Uterus (tissue), 4 donors: ENCODE results near the gene NES. TPM values are rescaled to one million over a fixed set of nuclear protein-coding genes. Genes with fewer than 3 reads are reported as not detected.

Experiments
- DNase-seq, 2 donors: peaks; one replicate each; pipeline ENCODE4 v3.0.0-alpha.2; 2019 to 2020
- H3K27ac ChIP-seq, 2 donors: fragments of 200-600 bp; sonication (generic); 1 replicate in 1 of 2; 2 replicates in 1 of 2; pipeline ENCODE4 v1.5.1; 2016 to 2018
- H3K27me3 ChIP-seq, 2 donors: fragments of 200-600 bp; sonication (generic); one replicate each; pipeline ENCODE4 v1.5.1; 2018 to 2019; ENCODE audit warnings: control low read depth in 1 of 2
- H3K36me3 ChIP-seq, 2 donors: fragments of 200-600 bp; sonication (generic); one replicate each; pipeline ENCODE4 v1.5.1; 2019; ENCODE audit warnings: control low read depth in 1 of 2
- H3K4me1 ChIP-seq, 2 donors: fragments of 200-600 bp; sonication (generic); one replicate each; pipeline ENCODE4 v1.5.1; 2018 to 2019; ENCODE audit warnings: control low read depth in 1 of 2
- H3K4me3 ChIP-seq, 2 donors: fragments of 200-600 bp; sonication (generic); 1 replicate in 1 of 2; 2 replicates in 1 of 2; pipeline ENCODE4 v1.5.1; 2018 to 2019; ENCODE audit warnings: mild to moderate bottlenecking in 1 of 2
- H3K9me3 ChIP-seq, 2 donors: fragments of 200-600 bp; sonication (generic); one replicate each; pipeline ENCODE4 v1.5.1; 2019; ENCODE audit warnings: control low read depth in 1 of 2
- POLR2A ChIP-seq, 2 donors: fragments of 450-650 bp; IDR thresholded peaks; one replicate each; pipeline ENCODE4 v1.6.1; 2016; ENCODE audit warnings: antibody characterized with exemption in 2 of 2, mild to moderate bottlenecking in 1 of 2, moderate library complexity in 1 of 2
- intact Hi-C: fragments of 100-400 bp; cut with DNase I; formaldehyde crosslinking; loops from one replicate; pipeline ENCODE4 v1.15.1; 2023; ENCODE audit warnings: low total_unique reads
- total RNA-seq, 4 donors: library from RNA; depleted of rRNA in 3 of 4; stranded (reverse); fragments of >200 nt in 3 of 4; gene quantifications; one replicate each; pipeline versions ENCODE4 v1.1.0 to v1.2.4, GENCODE V29; 2014 to 2023
- TF ChIP-seq, protein P1 (sequence below), 4 experiments: fragments of 200-600 bp in 2 of 4; fragments of 450-650 bp in 2 of 4; sonication (generic) in 2 of 4; IDR thresholded peaks; one replicate each; pipeline ENCODE4 v1.5.1; 2016 to 2019; ENCODE audit warnings: antibody characterized with exemption in 4 of 4, mild to moderate bottlenecking in 2 of 4, moderate library complexity in 1 of 4
- donor health status: DM: yes; HTN: yes; CAD: no.

Gene NES, protein sequence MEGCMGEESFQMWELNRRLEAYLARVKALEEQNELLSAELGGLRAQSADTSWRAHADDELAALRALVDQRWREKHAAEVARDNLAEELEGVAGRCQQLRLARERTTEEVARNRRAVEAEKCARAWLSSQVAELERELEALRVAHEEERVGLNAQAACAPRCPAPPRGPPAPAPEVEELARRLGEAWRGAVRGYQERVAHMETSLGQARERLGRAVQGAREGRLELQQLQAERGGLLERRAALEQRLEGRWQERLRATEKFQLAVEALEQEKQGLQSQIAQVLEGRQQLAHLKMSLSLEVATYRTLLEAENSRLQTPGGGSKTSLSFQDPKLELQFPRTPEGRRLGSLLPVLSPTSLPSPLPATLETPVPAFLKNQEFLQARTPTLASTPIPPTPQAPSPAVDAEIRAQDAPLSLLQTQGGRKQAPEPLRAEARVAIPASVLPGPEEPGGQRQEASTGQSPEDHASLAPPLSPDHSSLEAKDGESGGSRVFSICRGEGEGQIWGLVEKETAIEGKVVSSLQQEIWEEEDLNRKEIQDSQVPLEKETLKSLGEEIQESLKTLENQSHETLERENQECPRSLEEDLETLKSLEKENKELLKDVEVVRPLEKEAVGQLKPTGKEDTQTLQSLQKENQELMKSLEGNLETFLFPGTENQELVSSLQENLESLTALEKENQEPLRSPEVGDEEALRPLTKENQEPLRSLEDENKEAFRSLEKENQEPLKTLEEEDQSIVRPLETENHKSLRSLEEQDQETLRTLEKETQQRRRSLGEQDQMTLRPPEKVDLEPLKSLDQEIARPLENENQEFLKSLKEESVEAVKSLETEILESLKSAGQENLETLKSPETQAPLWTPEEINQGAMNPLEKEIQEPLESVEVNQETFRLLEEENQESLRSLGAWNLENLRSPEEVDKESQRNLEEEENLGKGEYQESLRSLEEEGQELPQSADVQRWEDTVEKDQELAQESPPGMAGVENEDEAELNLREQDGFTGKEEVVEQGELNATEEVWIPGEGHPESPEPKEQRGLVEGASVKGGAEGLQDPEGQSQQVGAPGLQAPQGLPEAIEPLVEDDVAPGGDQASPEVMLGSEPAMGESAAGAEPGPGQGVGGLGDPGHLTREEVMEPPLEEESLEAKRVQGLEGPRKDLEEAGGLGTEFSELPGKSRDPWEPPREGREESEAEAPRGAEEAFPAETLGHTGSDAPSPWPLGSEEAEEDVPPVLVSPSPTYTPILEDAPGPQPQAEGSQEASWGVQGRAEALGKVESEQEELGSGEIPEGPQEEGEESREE (N-terminal part only)
- 10 to 100 TPM in 3 of 4 donors, 1 to 10 TPM in 1; 9.7 to 70.9 (median 34.5) TPM for total RNA-seq

DNA sequence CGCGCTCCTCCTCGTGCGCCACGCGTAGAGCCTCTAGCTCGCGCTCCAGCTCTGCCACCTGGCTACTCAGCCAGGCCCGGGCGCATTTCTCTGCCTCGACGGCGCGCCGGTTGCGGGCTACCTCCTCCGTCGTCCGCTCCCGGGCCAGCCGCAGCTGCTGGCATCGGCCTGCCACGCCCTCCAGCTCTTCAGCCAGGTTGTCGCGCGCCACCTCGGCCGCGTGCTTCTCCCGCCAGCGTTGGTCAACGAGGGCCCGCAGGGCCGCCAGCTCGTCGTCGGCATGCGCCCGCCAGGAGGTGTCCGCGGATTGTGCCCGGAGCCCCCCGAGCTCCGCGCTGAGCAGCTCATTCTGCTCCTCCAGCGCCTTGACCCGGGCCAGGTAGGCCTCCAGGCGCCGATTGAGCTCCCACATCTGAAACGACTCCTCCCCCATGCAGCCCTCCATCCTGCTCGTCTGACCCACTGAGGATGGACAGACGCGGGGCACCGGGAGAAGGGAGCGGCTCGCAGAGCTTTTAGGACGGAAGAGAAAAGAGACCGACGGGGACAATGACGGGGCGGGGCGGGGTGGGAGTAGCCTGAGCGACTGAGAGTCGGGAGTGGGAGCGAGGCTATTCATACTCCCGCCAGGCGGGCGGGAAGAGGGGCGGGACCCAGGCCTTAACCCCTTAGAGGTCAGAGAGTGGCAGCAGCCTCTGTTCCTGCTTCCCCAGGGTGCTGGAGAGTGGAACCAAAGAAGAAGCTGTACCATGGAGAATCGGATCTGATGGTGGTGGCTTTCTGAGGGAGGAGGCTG is at the start of gene NES:
NES (minus strand) TSS at position 588 of the 796 bp plus-strand sequence; CDS start at position 445, 143 bp downstream.
- TF ChIP-seq, protein P1, sequence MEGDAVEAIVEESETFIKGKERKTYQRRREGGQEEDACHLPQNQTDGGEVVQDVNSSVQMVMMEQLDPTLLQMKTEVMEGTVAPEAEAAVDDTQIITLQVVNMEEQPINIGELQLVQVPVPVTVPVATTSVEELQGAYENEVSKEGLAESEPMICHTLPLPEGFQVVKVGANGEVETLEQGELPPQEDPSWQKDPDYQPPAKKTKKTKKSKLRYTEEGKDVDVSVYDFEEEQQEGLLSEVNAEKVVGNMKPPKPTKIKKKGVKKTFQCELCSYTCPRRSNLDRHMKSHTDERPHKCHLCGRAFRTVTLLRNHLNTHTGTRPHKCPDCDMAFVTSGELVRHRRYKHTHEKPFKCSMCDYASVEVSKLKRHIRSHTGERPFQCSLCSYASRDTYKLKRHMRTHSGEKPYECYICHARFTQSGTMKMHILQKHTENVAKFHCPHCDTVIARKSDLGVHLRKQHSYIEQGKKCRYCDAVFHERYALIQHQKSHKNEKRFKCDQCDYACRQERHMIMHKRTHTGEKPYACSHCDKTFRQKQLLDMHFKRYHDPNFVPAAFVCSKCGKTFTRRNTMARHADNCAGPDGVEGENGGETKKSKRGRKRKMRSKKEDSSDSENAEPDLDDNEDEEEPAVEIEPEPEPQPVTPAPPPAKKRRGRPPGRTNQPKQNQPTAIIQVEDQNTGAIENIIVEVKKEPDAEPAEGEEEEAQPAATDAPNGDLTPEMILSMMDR (IDR thresholded peaks at IDR 0.05) = peak in 1 of 4 experiments; percentile 3
- TF ChIP-seq POLR2A (IDR thresholded peaks at IDR 0.05) = peak; percentile 20 to 45
- peak within 1 kb of the TSS; percentile 83 to 90 for H3K27ac ChIP-seq
- H3K4me1 ChIP-seq = no peaks in the 10 kb centered on the region
- no peaks in the 10 kb centered on the region for H3K27me3 ChIP-seq
- no peaks in the 10 kb centered on the region for H3K36me3 ChIP-seq
- H3K9me3 ChIP-seq = no peaks in the 10 kb centered on the region
- intact Hi-C loops = loop anchor here (10.0 kb wide), 1 partner anchor 48 kb away; the partner anchor contains the start of genes ISG20L2 and METTL25B
- H3K4me3 ChIP-seq = peak within 1 kb of the TSS; percentile 39 to 50
- peak; percentile 83 to 86 for DNase-seq

DNA sequence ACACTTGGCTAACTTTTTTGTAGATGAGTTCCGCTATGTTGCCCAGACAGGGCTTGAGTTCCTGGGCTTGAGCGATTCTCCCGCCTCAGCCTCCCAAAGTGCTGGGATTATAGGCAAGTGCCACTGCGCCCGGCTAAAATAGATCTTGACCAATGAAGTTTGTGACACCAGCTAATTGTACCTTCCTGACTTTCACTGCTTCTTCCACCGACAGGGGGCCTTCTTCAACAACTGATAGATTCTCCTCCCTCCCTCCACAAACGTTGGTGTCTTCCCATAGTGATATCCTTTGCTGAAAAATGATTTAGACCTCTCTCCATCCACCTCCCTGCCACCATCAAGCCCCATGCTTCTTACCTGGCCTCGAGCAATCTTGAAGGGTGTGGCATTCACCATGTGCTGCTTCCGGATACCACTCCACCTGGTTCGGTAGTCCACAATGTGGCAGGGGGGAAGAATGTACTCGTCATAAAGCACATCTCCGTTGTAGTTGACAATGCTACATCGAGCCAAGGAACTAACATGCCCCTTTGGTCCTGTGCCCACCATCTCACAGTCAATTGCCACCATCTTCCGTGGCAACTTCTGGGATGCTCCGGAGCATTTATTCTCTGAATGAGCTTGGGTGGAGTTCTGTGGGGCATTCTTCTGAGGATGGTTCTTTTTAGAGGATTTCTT is 49.5 kb upstream of the NES start:
- Histone ChIP-seq H3K36me3 (no peaks in the 10 kb centered on the region), H3K9me3 (no peaks in the 10 kb centered on the region), H3K27ac (peak overlapping the region in 1 of 2 donors; percentile 28), H3K4me3 (peak overlapping the region in 1 of 2 donors; percentile 17), H3K27me3 (no peaks in the 10 kb centered on the region), H3K4me1 (peaks cover 15% of the 10 kb centered on the region in 2 donors)
- intact Hi-C loops = loop anchor here (10.0 kb wide), 1 partner anchor 52 kb away; the partner anchor contains the start of gene NES
- TF ChIP-seq, protein P1 (IDR thresholded peaks at IDR 0.05) = peak; percentile 11 to 41 (median 26)
- TF ChIP-seq POLR2A (IDR thresholded peaks at IDR 0.05) = no peak
- DNase-seq = no peak

DNA sequence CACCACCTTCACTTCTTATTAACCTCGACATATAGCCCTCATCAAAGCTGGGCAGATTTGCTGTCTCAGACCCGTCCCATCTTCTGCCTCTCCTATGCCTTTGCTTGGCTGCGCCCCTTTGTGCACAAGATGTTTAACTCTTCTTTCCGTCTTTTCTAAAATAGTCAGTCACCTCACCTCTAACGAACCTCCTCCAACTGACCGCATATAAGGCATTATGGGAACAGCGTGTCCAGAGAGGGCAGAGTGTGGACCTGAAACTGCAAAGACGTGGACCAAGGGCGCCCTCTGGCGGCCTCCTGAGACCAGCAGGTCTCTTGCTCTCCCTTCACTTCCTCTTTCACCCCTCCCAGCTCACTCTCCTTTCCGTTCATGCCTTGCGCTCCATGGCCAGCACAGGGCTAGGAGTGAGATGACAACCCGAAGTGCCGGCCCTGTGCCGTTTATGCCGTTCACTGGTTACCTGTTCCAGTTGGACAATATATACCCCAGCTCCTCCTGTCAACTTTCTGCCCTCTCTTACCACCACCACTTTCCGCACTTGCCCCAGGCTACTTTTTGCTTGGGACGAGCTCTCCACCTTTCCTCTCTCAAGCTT is 48.6 kb upstream of the NES start:
- no peaks in the 10 kb centered on the region for H3K36me3 ChIP-seq

More for the DNA sequence above, 48.6 kb upstream of the NES start:
- Histone ChIP-seq H3K9me3 (no peaks in the 10 kb centered on the region), H3K27ac (peak overlapping the region in 1 of 2 donors; percentile 28), H3K4me3 (peak overlapping the region; percentile 12 to 17), H3K4me1 (peaks cover 15% of the 10 kb centered on the region in 2 donors), H3K27me3 (no peaks in the 10 kb centered on the region)
- peak; percentile 88 to 89 for DNase-seq
- intact Hi-C loops = loop anchor here (2.0 to 10.0 kb wide), 2 partner anchors 35 to 51 kb away; partner anchors contain the start of gene NES
- TF ChIP-seq, protein P1 (IDR thresholded peaks at IDR 0.05) = peak; percentile 96 to 97 (median 96)
- peak in 1 of 2 donors; percentile 9 for TF ChIP-seq POLR2A (IDR thresholded peaks at IDR 0.05)
